HG03469 (cell line): Measurements from ENCODE around the gene AMBP.

ENCODE experiments used
- ATAC-seq: cut with Tn5 transposase; IDR thresholded peaks from one replicate; pipeline ENCODE4 v1.9.1; 2021; ENCODE audit warnings: mild to moderate bottlenecking, moderate library complexity, moderate number of reproducible peaks; ENCODE audit not compliant: unreplicated experiment

AMBP gene

GRCh38 chr9:114112778-114113584 lies 34.9 kb upstream of the AMBP start:
- no peak for ATAC-seq

GRCh38 chr9:114112325-114112724 lies 34.2 kb upstream of the AMBP start:
- no peak for ATAC-seq

- ATAC-seq = no peak
These were observed 32.1 kb upstream of the AMBP start for GRCh38 chr9:114110180-114110579.

- ATAC-seq = no peak
These were observed 31.0 kb upstream of the AMBP start for GRCh38 chr9:114109124-114109523.

GRCh38 chr9:114108016-114108833 lies 30.1 kb upstream of the AMBP start:
- no peak for ATAC-seq

GRCh38 chr9:114107286-114108001 lies 29.3 kb upstream of the AMBP start:
- ATAC-seq = no peak

- no peak for ATAC-seq
These were observed 27.1 kb upstream of the AMBP start for GRCh38 chr9:114105236-114105635.

GRCh38 chr9:114102484-114102883 lies 24.4 kb upstream of the AMBP start:
- no peak for ATAC-seq

- ATAC-seq = no peak
These were observed 22.4 kb upstream of the AMBP start for GRCh38 chr9:114100536-114100935.

- no peak for ATAC-seq
These were observed 21.7 kb upstream of the AMBP start for GRCh38 chr9:114099669-114100270.

GRCh38 chr9:114098936-114099668 lies 21.0 kb upstream of the AMBP start, which contains the start of gene KIF12:
KIF12 (minus strand) TSS chr9:114099292; CDS start chr9:114099276, 16 bp downstream.
- no peak for ATAC-seq

- no peak for ATAC-seq
These were observed 20.2 kb upstream of the AMBP start for GRCh38 chr9:114098021-114098935.

GRCh38 chr9:114097613-114098020 lies 19.5 kb upstream of the AMBP start:
- ATAC-seq = no peak

GRCh38 chr9:114096866-114097612 lies 18.9 kb upstream of the AMBP start:
- no peak for ATAC-seq

- no peak for ATAC-seq
These were observed 18.0 kb upstream of the AMBP start for GRCh38 chr9:114096041-114096511.

GRCh38 chr9:114094971-114095370 lies 16.9 kb upstream of the AMBP start:
- ATAC-seq = no peak

- no peak for ATAC-seq
These were observed 15.8 kb upstream of the AMBP start for GRCh38 chr9:114093761-114094505.

GRCh38 chr9:114093031-114093471 lies 15.0 kb upstream of the AMBP start:
- ATAC-seq = no peak
